SK-N-SH (cell line): Measurements from ENCODE around the gene ZNF664.

Source experiments
- CTCF ChIP-seq: fragments of 200-600 bp; sonication (generic); IDR thresholded peaks from 2 replicates; pipeline ENCODE4 v1.6.1; 2017; ENCODE audit warnings: antibody characterized with exemption, mild to moderate bottlenecking, moderate library complexity
- EP300 ChIP-seq, 2 experiments: IDR thresholded peaks; 2 replicates each; pipeline versions ENCODE4 v1.4.0 to v1.6.1; 2012; ENCODE audit warnings: borderline replicate concordance in 1 of 2, low read depth in 1 of 2, low read length in 1 of 2
- FOXJ3 ChIP-seq: sonication (generic); formaldehyde crosslinking; IDR thresholded peaks from 2 replicates; pipeline ENCODE4 v1.5.1; 2020; ENCODE audit warnings: mild to moderate bottlenecking, missing genetic modification reagents
- GABPA ChIP-seq: IDR thresholded peaks from 2 replicates; pipeline ENCODE4 v1.4.0; 2012; ENCODE audit warnings: low read depth, mild to moderate bottlenecking
- MEF2A ChIP-seq: IDR thresholded peaks from 2 replicates; pipeline ENCODE4 v1.4.0; 2012; ENCODE audit warnings: low read depth, borderline replicate concordance
- MXI1 ChIP-seq: IDR thresholded peaks from 2 replicates; pipeline ENCODE4 v1.6.1; 2012; ENCODE audit warnings: mild to moderate bottlenecking, low read depth, low read length, improper control_type of control experiment
- POLR2AphosphoS5 ChIP-seq: IDR thresholded peaks from 2 replicates; pipeline ENCODE4 v1.6.1; 2012; ENCODE audit warnings: low read depth, low read length
- RAD21 ChIP-seq: IDR thresholded peaks from 2 replicates; pipeline ENCODE4 v1.6.1; 2012; ENCODE audit warnings: mild to moderate bottlenecking, low read length
- TAF1 ChIP-seq: IDR thresholded peaks from 2 replicates; pipeline ENCODE4 v1.6.1; 2012; ENCODE audit warnings: low read depth, mild to moderate bottlenecking, low read length, moderate library complexity, borderline replicate concordance
- TF ChIP-seq, protein P1 (sequence below): IDR thresholded peaks from 2 replicates; pipeline ENCODE4 v1.6.1; 2012; ENCODE audit warnings: mild to moderate bottlenecking, low read depth, low read length, moderate library complexity

DNA sequence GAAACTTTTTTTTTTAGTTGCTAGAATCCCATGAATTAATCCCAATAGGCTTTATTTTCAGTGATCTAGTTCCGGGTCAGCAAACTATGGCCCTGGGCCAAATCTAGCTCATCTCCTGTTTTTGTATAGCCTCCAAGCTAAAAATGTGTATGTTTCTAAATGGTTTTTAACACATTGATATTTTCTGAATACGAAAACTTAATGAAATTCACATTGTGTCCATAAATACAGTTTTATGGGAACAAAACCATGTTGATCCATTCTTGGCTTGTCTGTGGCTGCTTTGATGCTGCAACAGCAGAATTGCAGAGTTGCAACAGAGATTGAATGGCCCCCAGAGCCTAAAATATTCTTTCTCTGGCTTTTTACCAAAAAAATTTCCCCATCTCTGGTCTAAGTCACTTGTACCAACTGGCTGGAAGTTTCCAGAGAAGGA, 47.5 kb downstream of the ZNF664 start:
- TF ChIP-seq MXI1 = no peak
- no peak for TF ChIP-seq CTCF
- TF ChIP-seq FOXJ3 (CRISPR knock-in tag) = no peak
- TF ChIP-seq GABPA = no peak
- TF ChIP-seq MEF2A = no peak
- no peak for TF ChIP-seq POLR2AphosphoS5
- TF ChIP-seq RAD21 = no peak
- TF ChIP-seq, protein P1, sequence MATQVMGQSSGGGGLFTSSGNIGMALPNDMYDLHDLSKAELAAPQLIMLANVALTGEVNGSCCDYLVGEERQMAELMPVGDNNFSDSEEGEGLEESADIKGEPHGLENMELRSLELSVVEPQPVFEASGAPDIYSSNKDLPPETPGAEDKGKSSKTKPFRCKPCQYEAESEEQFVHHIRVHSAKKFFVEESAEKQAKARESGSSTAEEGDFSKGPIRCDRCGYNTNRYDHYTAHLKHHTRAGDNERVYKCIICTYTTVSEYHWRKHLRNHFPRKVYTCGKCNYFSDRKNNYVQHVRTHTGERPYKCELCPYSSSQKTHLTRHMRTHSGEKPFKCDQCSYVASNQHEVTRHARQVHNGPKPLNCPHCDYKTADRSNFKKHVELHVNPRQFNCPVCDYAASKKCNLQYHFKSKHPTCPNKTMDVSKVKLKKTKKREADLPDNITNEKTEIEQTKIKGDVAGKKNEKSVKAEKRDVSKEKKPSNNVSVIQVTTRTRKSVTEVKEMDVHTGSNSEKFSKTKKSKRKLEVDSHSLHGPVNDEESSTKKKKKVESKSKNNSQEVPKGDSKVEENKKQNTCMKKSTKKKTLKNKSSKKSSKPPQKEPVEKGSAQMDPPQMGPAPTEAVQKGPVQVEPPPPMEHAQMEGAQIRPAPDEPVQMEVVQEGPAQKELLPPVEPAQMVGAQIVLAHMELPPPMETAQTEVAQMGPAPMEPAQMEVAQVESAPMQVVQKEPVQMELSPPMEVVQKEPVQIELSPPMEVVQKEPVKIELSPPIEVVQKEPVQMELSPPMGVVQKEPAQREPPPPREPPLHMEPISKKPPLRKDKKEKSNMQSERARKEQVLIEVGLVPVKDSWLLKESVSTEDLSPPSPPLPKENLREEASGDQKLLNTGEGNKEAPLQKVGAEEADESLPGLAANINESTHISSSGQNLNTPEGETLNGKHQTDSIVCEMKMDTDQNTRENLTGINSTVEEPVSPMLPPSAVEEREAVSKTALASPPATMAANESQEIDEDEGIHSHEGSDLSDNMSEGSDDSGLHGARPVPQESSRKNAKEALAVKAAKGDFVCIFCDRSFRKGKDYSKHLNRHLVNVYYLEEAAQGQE = no peak
- TF ChIP-seq EP300 (IDR thresholded peaks at IDR 0.05; ENCODE audit: borderline replicate concordance in 1 of 2, low read depth in 1 of 2, low read length in 1 of 2) = no peak
- TF ChIP-seq TAF1 = no peak
